Liver (tissue), 9 donors: ENCODE results near the gene KANK4. TPM values are rescaled to one million over a fixed set of nuclear protein-coding genes. Genes with fewer than 3 reads are reported as not detected.

ENCODE experiments used
- DNase-seq: peaks from one replicate; pipeline ENCODE4 v3.0.0-alpha.2; 2017; ENCODE audit warnings: low spot score
- H3K27ac ChIP-seq, 2 donors: one replicate each; pipeline ENCODE4 v1.7.0; 2013; ENCODE audit warnings: inconsistent platforms in 2 of 2, low read length in 2 of 2, control low read depth in 1 of 2, low read depth in 1 of 2, mild to moderate bottlenecking in 1 of 2
- H3K27me3 ChIP-seq, 4 donors: one replicate each; pipeline versions ENCODE4 v1.6.1 to v1.7.0; 2013; ENCODE audit warnings: low read length in 3 of 4, inconsistent platforms in 1 of 4, mild to moderate bottlenecking in 1 of 4, moderate library complexity in 1 of 4; ENCODE audit not compliant: control insufficient read depth in 4 of 4, insufficient read depth in 4 of 4
- H3K36me3 ChIP-seq, 4 donors: one replicate each; pipeline versions ENCODE4 v1.6.1 to v1.7.0; 2013; ENCODE audit warnings: low read length in 3 of 4, mild to moderate bottlenecking in 3 of 4, low read depth in 1 of 4, moderate library complexity in 1 of 4; ENCODE audit not compliant: control insufficient read depth in 4 of 4, insufficient read depth in 3 of 4
- H3K4me1 ChIP-seq, 4 donors: one replicate each; pipeline versions ENCODE4 v1.6.1 to v1.7.0; 2013; ENCODE audit warnings: low read length in 3 of 4, mild to moderate bottlenecking in 3 of 4, moderate library complexity in 1 of 4; ENCODE audit not compliant: control insufficient read depth in 4 of 4, insufficient read depth in 4 of 4
- H3K4me3 ChIP-seq, 3 donors: one replicate each; pipeline versions ENCODE4 v1.6.1 to v1.7.0; 2013; ENCODE audit warnings: low read length in 3 of 3, control low read depth in 1 of 3, low read depth in 1 of 3, mild to moderate bottlenecking in 1 of 3
- H3K9ac ChIP-seq, 2 donors: one replicate each; pipeline ENCODE4 v1.7.0; 2013; ENCODE audit warnings: low read length in 2 of 2, mild to moderate bottlenecking in 2 of 2, moderate library complexity in 2 of 2, control low read depth in 1 of 2, low read depth in 1 of 2
- H3K9me3 ChIP-seq, 4 donors: one replicate each; pipeline versions ENCODE4 v1.6.1 to v1.7.0; 2013; ENCODE audit warnings: low read length in 3 of 4; ENCODE audit not compliant: control insufficient read depth in 4 of 4
- ATF3 ChIP-seq: IDR thresholded peaks from 2 replicates; pipeline ENCODE4 v1.6.1; 2016; ENCODE audit warnings: antibody characterized with exemption
- CTCF ChIP-seq: fragments of 150-350 bp; IDR thresholded peaks from 2 replicates; pipeline ENCODE4 v1.5.1; 2017; ENCODE audit warnings: improper control_type of control experiment, low read depth, low read length; ENCODE audit not compliant: missing input control
- FOXA1 ChIP-seq: IDR thresholded peaks from 2 replicates; pipeline ENCODE4 v1.6.1; 2016; ENCODE audit warnings: antibody characterized with exemption
- FOXA2 ChIP-seq: IDR thresholded peaks from 2 replicates; pipeline ENCODE4 v1.6.1; 2016; ENCODE audit warnings: antibody characterized with exemption
- GABPA ChIP-seq, 2 donors: IDR thresholded peaks in 1 of 2; conservative IDR thresholded peaks in 1 of 2; 2 replicates each; pipeline ENCODE4 v1.6.1; 2016; ENCODE audit warnings: antibody characterized with exemption in 2 of 2, mild to moderate bottlenecking in 1 of 2, moderate library complexity in 1 of 2
- HNF4A ChIP-seq, 2 donors: conservative IDR thresholded peaks; 2 replicates each; pipeline ENCODE4 v1.6.1; 2016; ENCODE audit warnings: antibody characterized with exemption in 2 of 2, mild to moderate bottlenecking in 2 of 2
- HNF4G ChIP-seq: IDR thresholded peaks from 2 replicates; pipeline ENCODE4 v1.6.1; 2016; ENCODE audit warnings: antibody characterized with exemption
- JUND ChIP-seq, 2 donors: IDR thresholded peaks; 2 replicates each; pipeline ENCODE4 v1.6.1; 2016; ENCODE audit warnings: antibody characterized with exemption in 2 of 2
- NR2F2 ChIP-seq: IDR thresholded peaks from 2 replicates; pipeline ENCODE4 v1.6.1; 2016; ENCODE audit warnings: antibody characterized with exemption
- RAD21 ChIP-seq, 2 donors: IDR thresholded peaks; 2 replicates each; pipeline ENCODE4 v1.6.1; 2016; ENCODE audit warnings: antibody characterized with exemption in 2 of 2, mild to moderate bottlenecking in 2 of 2
- RXRA ChIP-seq, 2 donors: IDR thresholded peaks; 2 replicates each; pipeline ENCODE4 v1.6.1; 2017 to 2018; ENCODE audit warnings: antibody characterized with exemption in 2 of 2, mild to moderate bottlenecking in 1 of 2
- SP1 ChIP-seq: IDR thresholded peaks from 2 replicates; pipeline ENCODE4 v1.6.1; 2018; ENCODE audit warnings: antibody characterized with exemption, mild to moderate bottlenecking
- TAF1 ChIP-seq: conservative IDR thresholded peaks from 2 replicates; pipeline ENCODE4 v1.6.1; 2016; ENCODE audit warnings: antibody characterized with exemption, mild to moderate bottlenecking
- YY1 ChIP-seq: IDR thresholded peaks from 2 replicates; pipeline ENCODE4 v1.6.1; 2016; ENCODE audit warnings: antibody characterized with exemption, mild to moderate bottlenecking
- WGBS: extraction: QIAGEN DNeasy Blood & Tissue Kit; methylation state at CpG from one replicate; pipeline ENCODE4 v1.1.7; 2013; 5-methylcytosine and 5-hydroxymethylcytosine counted together
- polyA plus RNA-seq, 2 donors: library from polyadenylated mRNA; stranded (reverse) in 1 of 2; unstranded in 1 of 2; fragments of 200-250 nt in 1 of 2; fragments of >200 nt in 1 of 2; fragmentation: Nextera tagmentation in 1 of 2; extraction: Ambion mirVana in 1 of 2; gene quantifications; one replicate each; pipeline versions ENCODE4 v1.2.1 to v1.2.3, GENCODE V29; 2013 to 2015
- total RNA-seq, 2 donors: library from RNA; depleted of rRNA; stranded (reverse); fragments of >200 nt; gene quantifications; one replicate each; pipeline ENCODE4 v1.2.3, GENCODE V29; 2014
- TF ChIP-seq, protein P1 (sequence below): IDR thresholded peaks from 2 replicates; pipeline ENCODE4 v1.6.1; 2016; ENCODE audit warnings: antibody characterized with exemption
- TF ChIP-seq, protein P2 (sequence below): IDR thresholded peaks from 2 replicates; pipeline ENCODE4 v1.6.1; 2016; ENCODE audit warnings: antibody characterized with exemption
- TF ChIP-seq, protein P3 (sequence below): IDR thresholded peaks from 2 replicates; pipeline ENCODE4 v1.6.1; 2016; ENCODE audit warnings: antibody characterized with exemption, mild to moderate bottlenecking
- donor health status: healthy.
- donor health status: healthy.
- donor health status: healthy.
- donor health status: healthy.
- donor health status: healthy.

KANK4 gene
- total and polyA plus RNA-seq, 4 donors: 0.58 to 4.6 (median 1.1) TPM

DNA sequence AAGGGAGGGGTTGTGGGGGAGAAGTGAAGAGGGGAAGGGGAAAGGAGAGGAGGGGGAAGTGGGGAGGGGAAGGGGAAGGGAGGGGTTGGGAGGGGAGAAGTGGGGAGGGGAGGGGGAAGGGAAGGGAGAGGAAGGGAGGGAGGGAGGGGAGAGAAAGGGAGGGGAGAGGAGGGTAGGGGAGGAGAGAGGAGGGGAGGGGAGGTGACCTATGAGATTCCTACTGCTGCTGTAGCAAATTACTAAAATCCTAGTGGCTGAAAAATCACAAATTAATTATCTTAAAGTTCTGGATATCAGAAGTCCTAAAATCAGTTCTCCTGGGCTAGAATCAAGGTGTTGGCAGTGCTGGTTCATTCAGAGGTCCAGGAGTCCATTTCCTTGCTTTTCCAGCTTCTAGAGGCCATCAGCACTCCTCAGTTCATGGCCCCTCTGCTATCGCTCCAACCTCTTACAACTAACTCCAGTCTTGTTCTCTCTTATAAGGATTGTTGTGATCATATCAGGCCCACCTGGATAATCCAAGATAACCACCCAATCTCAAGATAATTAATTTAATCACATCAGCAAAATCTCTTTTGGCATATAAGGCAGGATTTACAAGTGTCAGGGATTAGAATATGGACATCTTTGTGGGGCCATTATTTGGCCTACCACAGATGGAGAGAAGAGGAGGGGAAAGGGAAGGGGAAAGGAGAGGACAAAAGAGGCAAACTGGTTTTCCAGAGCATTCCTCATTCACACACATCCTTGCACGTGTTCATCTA is 30.4 kb upstream of the KANK4 start:
- no peak overlapping the region for H3K27ac ChIP-seq
- H3K4me3 ChIP-seq: no peak overlapping the region
- 93% methylated on average over 2 of the region's 2 CpGs for WGBS
- no peaks in the 10 kb centered on the region for H3K36me3 ChIP-seq
- TF ChIP-seq FOXA2: no peak
- no peak for TF ChIP-seq TAF1
- no peak for TF ChIP-seq CTCF
- TF ChIP-seq JUND (IDR thresholded peaks at IDR 0.05): no peak
- TF ChIP-seq, protein P1, sequence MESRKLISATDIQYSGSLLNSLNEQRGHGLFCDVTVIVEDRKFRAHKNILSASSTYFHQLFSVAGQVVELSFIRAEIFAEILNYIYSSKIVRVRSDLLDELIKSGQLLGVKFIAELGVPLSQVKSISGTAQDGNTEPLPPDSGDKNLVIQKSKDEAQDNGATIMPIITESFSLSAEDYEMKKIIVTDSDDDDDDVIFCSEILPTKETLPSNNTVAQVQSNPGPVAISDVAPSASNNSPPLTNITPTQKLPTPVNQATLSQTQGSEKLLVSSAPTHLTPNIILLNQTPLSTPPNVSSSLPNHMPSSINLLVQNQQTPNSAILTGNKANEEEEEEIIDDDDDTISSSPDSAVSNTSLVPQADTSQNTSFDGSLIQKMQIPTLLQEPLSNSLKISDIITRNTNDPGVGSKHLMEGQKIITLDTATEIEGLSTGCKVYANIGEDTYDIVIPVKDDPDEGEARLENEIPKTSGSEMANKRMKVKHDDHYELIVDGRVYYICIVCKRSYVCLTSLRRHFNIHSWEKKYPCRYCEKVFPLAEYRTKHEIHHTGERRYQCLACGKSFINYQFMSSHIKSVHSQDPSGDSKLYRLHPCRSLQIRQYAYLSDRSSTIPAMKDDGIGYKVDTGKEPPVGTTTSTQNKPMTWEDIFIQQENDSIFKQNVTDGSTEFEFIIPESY: no peak
- TF ChIP-seq, protein P2, sequence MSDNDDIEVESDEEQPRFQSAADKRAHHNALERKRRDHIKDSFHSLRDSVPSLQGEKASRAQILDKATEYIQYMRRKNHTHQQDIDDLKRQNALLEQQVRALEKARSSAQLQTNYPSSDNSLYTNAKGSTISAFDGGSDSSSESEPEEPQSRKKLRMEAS: no peak
- TF ChIP-seq HNF4A (conservative IDR thresholded peaks at IDR 0.05): no peak
- TF ChIP-seq YY1: no peak
- no peak for TF ChIP-seq RAD21 (IDR thresholded peaks at IDR 0.05)
- TF ChIP-seq GABPA (IDR thresholded peaks at IDR 0.05 in 1 of 2, conservative IDR thresholded peaks at IDR 0.05 in 1 of 2): no peak
- TF ChIP-seq FOXA1: no peak
- TF ChIP-seq SP1: no peak
- no peak for TF ChIP-seq NR2F2
- no peak for TF ChIP-seq RXRA (IDR thresholded peaks at IDR 0.05)
- TF ChIP-seq, protein P3, sequence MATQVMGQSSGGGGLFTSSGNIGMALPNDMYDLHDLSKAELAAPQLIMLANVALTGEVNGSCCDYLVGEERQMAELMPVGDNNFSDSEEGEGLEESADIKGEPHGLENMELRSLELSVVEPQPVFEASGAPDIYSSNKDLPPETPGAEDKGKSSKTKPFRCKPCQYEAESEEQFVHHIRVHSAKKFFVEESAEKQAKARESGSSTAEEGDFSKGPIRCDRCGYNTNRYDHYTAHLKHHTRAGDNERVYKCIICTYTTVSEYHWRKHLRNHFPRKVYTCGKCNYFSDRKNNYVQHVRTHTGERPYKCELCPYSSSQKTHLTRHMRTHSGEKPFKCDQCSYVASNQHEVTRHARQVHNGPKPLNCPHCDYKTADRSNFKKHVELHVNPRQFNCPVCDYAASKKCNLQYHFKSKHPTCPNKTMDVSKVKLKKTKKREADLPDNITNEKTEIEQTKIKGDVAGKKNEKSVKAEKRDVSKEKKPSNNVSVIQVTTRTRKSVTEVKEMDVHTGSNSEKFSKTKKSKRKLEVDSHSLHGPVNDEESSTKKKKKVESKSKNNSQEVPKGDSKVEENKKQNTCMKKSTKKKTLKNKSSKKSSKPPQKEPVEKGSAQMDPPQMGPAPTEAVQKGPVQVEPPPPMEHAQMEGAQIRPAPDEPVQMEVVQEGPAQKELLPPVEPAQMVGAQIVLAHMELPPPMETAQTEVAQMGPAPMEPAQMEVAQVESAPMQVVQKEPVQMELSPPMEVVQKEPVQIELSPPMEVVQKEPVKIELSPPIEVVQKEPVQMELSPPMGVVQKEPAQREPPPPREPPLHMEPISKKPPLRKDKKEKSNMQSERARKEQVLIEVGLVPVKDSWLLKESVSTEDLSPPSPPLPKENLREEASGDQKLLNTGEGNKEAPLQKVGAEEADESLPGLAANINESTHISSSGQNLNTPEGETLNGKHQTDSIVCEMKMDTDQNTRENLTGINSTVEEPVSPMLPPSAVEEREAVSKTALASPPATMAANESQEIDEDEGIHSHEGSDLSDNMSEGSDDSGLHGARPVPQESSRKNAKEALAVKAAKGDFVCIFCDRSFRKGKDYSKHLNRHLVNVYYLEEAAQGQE: no peak
- TF ChIP-seq ATF3: no peak
- TF ChIP-seq HNF4G: no peak
- H3K4me1 ChIP-seq: peaks cover 0 to 2% (median 0%) of the 10 kb centered on the region in 4 donors
- no peaks in the 10 kb centered on the region for H3K9me3 ChIP-seq
- no peak overlapping the region for H3K9ac ChIP-seq
- DNase-seq: no peak
- no peaks in the 10 kb centered on the region for H3K27me3 ChIP-seq
